ENCODE data around the gene FCN3. TPM values are rescaled to one million over a fixed set of nuclear protein-coding genes. Genes with fewer than 3 reads are reported as not detected.

FCN3 gene
- total RNA-seq, 1 donor from 2014 or later: not detected

GRCh38 chr1:27330786-27331185 lies 43.8 kb downstream of the FCN3 start:
- H3K4me3 ChIP-seq (ENCODE audit: low read depth, low read length): no peak overlapping the region
- no peak for DNase-seq (ENCODE audit: low read depth)
- TF ChIP-seq, protein P1, sequence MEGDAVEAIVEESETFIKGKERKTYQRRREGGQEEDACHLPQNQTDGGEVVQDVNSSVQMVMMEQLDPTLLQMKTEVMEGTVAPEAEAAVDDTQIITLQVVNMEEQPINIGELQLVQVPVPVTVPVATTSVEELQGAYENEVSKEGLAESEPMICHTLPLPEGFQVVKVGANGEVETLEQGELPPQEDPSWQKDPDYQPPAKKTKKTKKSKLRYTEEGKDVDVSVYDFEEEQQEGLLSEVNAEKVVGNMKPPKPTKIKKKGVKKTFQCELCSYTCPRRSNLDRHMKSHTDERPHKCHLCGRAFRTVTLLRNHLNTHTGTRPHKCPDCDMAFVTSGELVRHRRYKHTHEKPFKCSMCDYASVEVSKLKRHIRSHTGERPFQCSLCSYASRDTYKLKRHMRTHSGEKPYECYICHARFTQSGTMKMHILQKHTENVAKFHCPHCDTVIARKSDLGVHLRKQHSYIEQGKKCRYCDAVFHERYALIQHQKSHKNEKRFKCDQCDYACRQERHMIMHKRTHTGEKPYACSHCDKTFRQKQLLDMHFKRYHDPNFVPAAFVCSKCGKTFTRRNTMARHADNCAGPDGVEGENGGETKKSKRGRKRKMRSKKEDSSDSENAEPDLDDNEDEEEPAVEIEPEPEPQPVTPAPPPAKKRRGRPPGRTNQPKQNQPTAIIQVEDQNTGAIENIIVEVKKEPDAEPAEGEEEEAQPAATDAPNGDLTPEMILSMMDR (conservative IDR thresholded peaks at IDR 0.05; ENCODE audit: low read depth, low read length): no peak

GRCh38 chr1:27327964-27328363 lies 46.7 kb downstream of the FCN3 start:
- TF ChIP-seq, protein P1 (conservative IDR thresholded peaks at IDR 0.05; ENCODE audit: low read depth, low read length): no peak
- H3K4me3 ChIP-seq (ENCODE audit: low read depth, low read length): no peak overlapping the region
- DNase-seq (ENCODE audit: low read depth): no peak

DNA sequence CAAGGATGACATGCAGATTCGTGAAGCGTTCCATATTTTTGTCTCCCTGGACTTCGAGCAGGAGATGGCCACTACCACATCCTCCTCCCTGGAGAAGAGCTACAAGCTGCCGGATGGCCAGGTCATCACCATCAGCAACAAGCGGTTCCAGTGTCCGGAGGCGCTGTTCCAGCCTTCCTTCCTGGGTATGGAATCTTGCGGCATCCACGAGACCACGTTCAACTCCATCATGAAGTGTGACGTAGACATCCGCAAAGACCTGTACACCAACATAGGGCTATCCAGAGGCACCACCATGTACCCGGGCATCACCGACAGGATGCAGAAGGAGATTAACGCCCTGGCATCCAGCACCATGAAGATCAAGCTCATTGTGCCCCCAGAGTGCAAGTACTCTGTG lies 49.3 kb downstream of the FCN3 start:
- DNase-seq (ENCODE audit: low read depth): no peak
- no peak overlapping the region for H3K4me3 ChIP-seq (ENCODE audit: low read depth, low read length)
- TF ChIP-seq, protein P1 (conservative IDR thresholded peaks at IDR 0.05; ENCODE audit: low read depth, low read length): no peak

DNA sequence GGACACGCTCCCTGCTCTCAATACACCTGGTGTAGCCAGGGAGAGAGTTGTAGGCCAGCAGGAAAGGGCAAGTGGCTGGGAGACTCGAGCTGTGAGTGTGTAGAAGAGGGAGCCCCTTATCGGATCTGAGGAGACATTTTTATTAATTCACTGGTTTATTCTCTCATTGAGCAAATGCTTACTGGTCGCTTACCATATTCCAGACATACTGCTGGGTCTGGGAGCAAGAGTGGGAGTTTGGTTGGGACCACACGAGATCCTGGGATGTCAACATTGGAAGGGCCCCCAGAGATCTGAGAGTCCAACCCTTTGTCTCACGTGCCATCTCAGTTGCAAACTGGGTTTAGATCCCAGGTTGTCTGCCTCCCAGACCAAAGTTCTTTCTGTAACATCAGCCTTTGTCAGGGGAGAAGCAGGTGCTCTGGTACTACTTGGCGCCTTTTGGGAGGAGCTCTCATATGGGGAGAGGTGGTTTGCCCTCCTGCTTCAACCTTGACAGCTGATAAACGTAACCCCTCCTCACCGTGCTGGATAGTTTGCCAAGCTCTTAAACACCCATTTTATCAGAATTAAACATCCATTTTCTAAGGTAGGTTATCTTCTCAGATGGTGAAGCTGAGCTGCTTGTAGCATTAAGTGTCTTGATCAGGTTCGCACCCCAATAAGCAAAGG lies 51.9 kb downstream of the FCN3 start:
- H3K4me3 ChIP-seq (ENCODE audit: low read depth, low read length): peak overlapping the region; percentile 79
- DNase-seq (ENCODE audit: low read depth): no peak
- TF ChIP-seq, protein P1 (conservative IDR thresholded peaks at IDR 0.05; ENCODE audit: low read depth, low read length): no peak

- DNase-seq (ENCODE audit: low read depth): peak; percentile 49
- H3K4me3 ChIP-seq (ENCODE audit: low read depth, low read length): peak within 1 kb of the TSS; percentile 79
- TF ChIP-seq, protein P1 (conservative IDR thresholded peaks at IDR 0.05; ENCODE audit: low read depth, low read length): no peak
These were observed 52.6 kb downstream of the FCN3 start, which contains the start of gene TMEM222 for GRCh38 chr1:27321813-27322568. TSS of gene TMEM222 (plus strand) at chr1:27322163. CDS start at chr1:27322198, 35 bp downstream.

Other genes with a start within 250 kb of the FCN3 start
- 14.8 and 21.9 TPM in 2 replicates for gene SLC9A1, start 219.7 kb downstream of the FCN3 start, total RNA-seq
- gene WDTC1, start 140.2 kb downstream of the FCN3 start, total RNA-seq: 15.0 and 24.7 TPM in 2 replicates
- gene TMEM222, start 52.7 kb downstream of the FCN3 start, total RNA-seq: 11.1 and 41.8 TPM in 2 replicates
- gene SYTL1, start 32.8 kb downstream of the FCN3 start, total RNA-seq: 22.0 and 27.6 TPM in 2 replicates
- gene MAP3K6, start 7.9 kb downstream of the FCN3 start, total RNA-seq: 13.0 and 15.5 TPM in 2 replicates
- not detected in 2 replicates for gene CD164L2, start 8.5 kb upstream of the FCN3 start, total RNA-seq
- gene GPR3, start 17.8 kb upstream of the FCN3 start, total RNA-seq: 2.5 and 3.0 TPM in 2 replicates
- gene WASF2, start 115.3 kb upstream of the FCN3 start, total RNA-seq: 21.4 and 27.9 TPM in 2 replicates
- gene AHDC1, start 229.3 kb upstream of the FCN3 start, total RNA-seq: 7.2 and 10.8 TPM in 2 replicates

Data from epithelial cell of proximal tubule (primary cell).